ENCODE results near the gene RDH5. TPM values are rescaled to one million over a fixed set of nuclear protein-coding genes. Genes with fewer than 3 reads are reported as not detected.
A peak's percentile ranks its signal among the peaks of the same experiment; 100 is the strongest.

RDH5 gene
- total RNA-seq, 1 experiment from 2014 or later, result 4.2 TPM

DNA sequence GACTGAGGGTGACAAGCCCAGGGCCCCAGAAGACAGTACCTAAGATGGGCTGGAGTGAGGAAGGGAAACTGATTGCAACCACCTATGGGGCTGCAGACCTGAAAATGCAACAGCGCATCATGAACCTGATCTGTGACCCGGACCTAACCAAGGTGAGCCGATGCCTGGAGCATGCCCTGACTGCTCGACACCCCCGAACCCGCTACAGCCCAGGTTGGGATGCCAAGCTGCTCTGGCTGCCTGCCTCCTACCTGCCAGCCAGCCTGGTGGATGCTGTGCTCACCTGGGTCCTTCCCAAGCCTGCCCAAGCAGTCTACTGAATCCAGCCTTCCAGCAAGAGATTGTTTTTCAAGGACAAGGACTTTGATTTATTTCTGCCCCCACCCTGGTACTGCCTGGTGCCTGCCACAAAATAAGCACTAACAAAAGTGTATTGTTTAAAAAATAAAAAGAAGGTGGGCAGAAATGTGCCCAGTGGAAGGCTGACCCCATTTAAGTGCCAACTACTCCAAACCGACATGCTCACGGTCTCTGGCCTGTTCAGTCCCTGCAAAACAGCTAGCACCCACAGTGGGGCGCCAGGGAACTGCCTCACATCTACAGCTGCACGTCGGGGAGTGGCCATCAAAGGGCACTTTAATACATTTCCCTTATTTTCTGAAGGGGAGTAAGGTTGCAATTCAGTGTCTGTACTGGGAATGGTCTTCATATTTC, 4.2 kb downstream of the RDH5 start:
- Histone ChIP-seq H3K36me3 (replicated peaks; ENCODE audit: control insufficient read depth, insufficient read depth, low read length) (peaks cover 26% of the 10 kb centered on the region), H3K4me3 (ENCODE audit: insufficient read depth, low read depth, low read length) (no peak overlapping the region), H3K27me3 (ENCODE audit: control insufficient read depth, insufficient read depth, low read length) (no peaks in the 10 kb centered on the region)
- DNase-seq, result peak; percentile 85

DNA sequence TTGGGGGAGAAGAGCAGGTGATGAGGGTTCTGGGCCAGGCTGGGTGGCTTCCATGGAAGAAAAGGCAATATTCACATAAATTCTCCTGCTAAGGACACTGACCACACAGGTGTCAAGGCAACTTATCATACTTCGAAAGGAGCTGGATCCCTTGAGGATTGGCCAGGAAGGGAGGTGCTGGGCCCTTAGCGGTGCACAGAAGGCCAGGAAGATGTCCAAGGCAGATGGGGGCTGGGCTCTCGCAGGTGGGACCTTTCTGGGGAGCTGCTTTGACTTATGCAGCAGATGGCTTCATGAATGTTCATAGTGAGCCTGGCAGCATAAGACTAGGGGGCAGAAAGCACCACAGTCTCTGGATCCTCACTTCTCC, 4.7 kb downstream of the RDH5 start:
- Histone ChIP-seq H3K27me3 (ENCODE audit: control insufficient read depth, insufficient read depth, low read length) (no peaks in the 10 kb centered on the region), H3K4me3 (ENCODE audit: insufficient read depth, low read depth, low read length) (no peak overlapping the region), H3K36me3 (replicated peaks; ENCODE audit: control insufficient read depth, insufficient read depth, low read length) (peaks cover 26% of the 10 kb centered on the region)
- no peak for DNase-seq

DNA sequence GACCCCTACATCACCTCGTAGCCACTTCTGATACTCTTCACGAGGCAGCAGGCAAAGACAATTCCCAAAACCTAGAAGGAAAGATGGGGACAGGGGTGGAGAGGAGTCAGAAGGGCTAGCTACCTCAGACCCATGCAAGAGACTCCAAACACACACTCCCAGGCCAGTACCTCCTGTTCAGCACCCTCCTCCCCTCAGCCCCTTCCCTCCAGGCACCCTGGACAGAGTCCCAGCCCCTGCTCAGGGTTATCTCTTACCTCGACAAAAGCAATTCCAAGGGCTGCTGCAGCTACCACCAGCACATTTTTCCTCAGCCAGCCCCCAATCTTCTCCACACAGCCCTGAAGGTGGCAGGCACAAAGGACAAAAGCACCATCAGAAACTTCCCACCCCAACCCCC, 5.4 kb downstream of the RDH5 start:
- Histone ChIP-seq H3K4me3 (ENCODE audit: insufficient read depth, low read depth, low read length) (no peak overlapping the region), H3K36me3 (replicated peaks; ENCODE audit: control insufficient read depth, insufficient read depth, low read length) (peaks cover 26% of the 10 kb centered on the region), H3K27me3 (ENCODE audit: control insufficient read depth, insufficient read depth, low read length) (no peaks in the 10 kb centered on the region)
- DNase-seq, result no peak

DNA sequence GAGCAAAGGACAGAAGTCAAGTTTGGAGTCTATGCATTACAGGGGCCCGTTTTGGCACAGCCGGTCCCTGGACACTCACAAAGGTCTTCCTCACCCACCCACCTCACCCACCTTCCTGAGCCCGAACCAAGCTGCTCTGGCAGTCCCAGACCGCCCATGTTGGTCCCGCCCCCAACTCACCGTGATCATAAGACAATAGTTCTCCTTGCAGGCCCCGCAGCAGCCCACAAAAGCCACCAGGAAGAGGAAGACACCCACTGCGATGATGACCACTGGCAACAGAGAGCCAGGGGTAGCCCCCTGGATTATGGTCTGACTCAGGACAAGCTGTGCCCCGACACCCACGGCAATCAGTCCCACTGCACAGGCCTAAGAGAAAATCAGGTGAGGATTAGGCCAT, 6.8 kb downstream of the RDH5 start:
- no peak for DNase-seq
- Histone ChIP-seq H3K4me3 (ENCODE audit: insufficient read depth, low read depth, low read length) (peak overlapping the region; percentile 95), H3K36me3 (replicated peaks; ENCODE audit: control insufficient read depth, insufficient read depth, low read length) (peaks cover 26% of the 10 kb centered on the region), H3K27me3 (ENCODE audit: control insufficient read depth, insufficient read depth, low read length) (no peaks in the 10 kb centered on the region)

DNA sequence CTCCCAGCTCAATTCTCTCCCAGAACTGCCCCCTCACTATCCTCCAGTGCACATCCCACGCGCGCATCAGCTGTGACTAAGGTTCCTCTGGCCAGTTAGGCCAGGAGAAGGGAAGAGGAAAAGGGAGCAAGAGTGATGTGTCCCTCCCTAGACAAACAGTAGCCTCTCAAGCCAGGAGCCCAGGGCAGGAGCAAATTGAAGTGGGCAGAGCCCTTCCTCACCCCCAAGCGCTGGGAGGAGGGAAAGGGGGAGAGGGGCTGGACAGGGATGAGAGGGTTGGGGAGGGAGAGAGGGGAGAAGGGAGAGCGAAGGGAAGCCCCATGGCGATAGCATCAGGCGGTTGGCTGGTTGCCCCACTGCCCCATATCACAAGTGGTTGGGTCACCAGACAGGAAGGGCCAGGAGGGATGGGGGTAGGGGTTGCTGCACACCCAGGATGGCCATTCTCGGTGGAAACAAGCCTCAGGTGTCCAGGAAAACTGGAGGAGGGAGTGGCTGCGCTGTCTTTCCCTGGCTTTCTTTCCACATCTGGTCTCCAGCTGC, 7.5 kb downstream of the RDH5 start:
- Histone ChIP-seq H3K27me3 (ENCODE audit: control insufficient read depth, insufficient read depth, low read length) (no peaks in the 10 kb centered on the region), H3K36me3 (replicated peaks; ENCODE audit: control insufficient read depth, insufficient read depth, low read length) (peaks cover 26% of the 10 kb centered on the region), H3K4me3 (ENCODE audit: insufficient read depth, low read depth, low read length) (peak overlapping the region; percentile 95)
- peak; percentile 63 for DNase-seq

DNA sequence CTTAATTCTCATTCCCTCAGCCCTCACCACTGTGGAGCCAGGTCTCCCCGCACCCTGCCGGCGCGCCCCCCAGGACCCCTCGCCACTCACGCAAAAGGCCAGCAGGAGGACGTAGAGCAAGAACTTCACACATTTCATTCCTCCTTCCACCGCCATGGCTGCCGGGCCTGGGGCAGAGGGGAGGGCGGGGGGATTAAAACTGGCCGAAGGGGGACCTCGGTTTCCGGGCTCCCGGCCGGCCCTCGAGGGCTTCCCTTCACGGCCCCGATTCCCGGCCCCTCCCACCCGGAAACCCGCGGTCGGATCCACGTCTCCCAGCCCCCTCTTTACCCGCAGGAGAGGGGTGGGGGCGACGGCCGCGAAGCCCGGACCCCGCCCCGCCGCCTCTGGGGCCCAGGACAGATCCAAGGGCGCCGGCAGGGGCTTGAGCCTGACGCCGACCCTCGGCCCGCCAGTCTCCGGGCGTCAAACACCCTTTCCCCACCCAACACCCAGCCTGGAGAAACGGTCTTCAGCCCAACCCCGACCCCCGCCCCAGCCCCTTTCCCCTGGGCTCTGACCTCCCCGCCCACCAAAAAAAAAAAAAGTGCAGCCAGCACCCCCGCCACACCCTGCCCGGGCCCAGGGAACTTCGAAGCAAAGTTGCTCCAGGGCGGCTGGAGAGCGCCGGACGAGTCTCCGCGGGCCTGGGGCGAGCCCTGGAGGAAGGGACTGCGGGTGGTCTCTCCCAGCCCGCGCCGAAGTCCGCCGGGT, 8.2 kb downstream of the RDH5 start:
- peak overlapping the region; percentile 95 for H3K4me3 ChIP-seq (ENCODE audit: insufficient read depth, low read depth, low read length)
- peak; percentile 83 for DNase-seq
- H3K36me3 ChIP-seq (replicated peaks; ENCODE audit: control insufficient read depth, insufficient read depth, low read length), result peaks cover 26% of the 10 kb centered on the region
- H3K27me3 ChIP-seq (ENCODE audit: control insufficient read depth, insufficient read depth, low read length), result no peaks in the 10 kb centered on the region

DNA sequence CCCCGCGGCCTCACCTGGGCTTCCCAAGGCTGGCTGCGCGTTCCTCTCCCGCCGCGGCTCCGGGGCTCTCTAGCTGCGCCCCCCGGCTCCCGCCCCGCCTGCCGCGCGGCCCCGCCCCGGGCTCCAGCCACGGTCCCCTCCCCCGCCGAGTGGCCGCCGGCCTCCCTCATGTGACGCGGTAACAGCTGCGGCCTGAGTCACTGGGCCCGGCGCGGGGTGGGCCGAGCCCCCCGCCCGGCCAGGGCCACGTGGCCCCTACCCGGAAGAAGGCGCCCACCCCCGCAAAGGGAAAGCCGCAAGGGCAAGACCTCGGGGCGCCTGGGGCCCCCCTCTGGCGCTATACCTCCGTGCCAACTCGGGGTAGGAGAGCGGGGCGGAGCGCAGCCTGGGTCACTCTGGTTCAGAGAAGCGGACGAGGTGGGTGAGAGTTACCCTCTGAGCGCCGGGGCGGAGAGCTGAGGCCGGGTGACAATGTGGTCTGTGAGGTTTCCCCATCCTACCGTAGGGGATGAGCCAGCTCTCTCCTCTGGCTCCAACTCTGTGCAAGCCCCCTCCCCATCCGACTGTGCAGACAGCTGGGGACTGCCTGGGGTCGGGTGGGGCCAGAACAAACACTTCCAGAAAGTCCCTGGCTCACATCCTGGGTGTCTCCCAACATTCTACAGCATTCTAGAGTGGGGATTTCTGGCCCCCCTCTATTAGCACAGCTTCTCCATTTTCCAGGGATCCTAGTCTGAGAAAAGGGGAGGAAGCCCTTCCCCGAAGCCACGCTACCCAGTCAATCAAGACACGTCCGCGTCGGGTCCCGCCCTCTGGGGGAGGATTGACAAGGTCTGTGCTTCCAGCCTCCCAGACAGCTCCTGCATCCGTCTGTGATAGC, 9.0 kb downstream of the RDH5 start, which contains the start of gene CD63:
CD63 (minus strand) TSS at position 71 of the 880 bp plus-strand sequence. CDS start 668 bp downstream, outside the sequence.
- Histone ChIP-seq H3K27me3 (ENCODE audit: control insufficient read depth, insufficient read depth, low read length) (no peaks in the 10 kb centered on the region), H3K4me3 (ENCODE audit: insufficient read depth, low read depth, low read length) (peak within 1 kb of the TSS; percentile 95), H3K36me3 (replicated peaks; ENCODE audit: control insufficient read depth, insufficient read depth, low read length) (peaks cover 21% of the 10 kb centered on the region)
- peak; percentile 98 for DNase-seq

DNA sequence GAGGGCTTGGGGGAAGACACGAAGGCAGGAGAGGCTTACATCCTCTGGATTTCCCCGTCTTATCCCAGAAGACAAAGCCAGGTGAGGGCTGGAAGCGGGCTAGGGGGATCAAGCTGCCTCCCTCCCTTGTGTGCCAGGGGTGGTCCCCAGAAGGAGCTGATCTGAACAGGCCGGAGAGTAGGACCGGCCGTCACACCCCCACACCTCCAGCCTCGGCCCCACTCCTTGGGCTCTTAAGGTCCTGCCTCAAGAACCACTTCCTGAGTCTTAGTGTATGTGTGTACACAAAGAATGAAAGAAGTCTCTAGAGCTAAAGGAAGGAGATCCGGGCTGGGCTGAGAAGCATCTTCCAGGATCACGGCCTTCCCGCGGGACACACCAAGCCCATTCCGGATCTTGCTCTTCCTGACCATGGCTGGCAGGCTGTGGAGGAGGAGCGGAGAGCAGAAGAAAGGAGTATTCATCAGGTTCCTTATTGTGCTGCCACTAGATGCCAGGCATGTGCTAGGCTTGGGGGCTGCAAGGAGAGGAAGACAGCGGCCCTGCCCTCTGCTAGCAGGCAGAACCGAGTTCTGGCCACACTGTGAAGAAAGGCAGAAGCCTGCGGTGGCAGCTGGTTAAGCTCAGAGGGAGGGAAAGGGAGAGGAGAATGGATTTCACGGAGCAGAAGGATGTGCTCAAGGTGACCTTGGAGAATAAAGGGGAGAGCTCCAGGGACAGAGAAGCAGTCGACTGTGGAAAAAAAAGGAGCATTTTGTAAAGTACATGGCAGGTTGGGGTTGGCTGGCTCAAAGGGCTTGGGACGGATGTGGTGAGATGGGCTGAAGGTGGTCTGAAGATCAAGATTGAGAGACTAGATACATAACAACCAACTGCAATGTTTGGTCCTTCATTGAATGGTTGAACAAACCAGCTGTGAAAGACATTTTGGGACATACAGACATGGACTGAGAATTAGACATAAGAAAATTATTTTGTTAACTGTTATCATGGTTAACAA, 9.9 kb downstream of the RDH5 start:
- Histone ChIP-seq H3K4me3 (ENCODE audit: insufficient read depth, low read depth, low read length) (peak overlapping the region; percentile 95), H3K36me3 (replicated peaks; ENCODE audit: control insufficient read depth, insufficient read depth, low read length) (peaks cover 14% of the 10 kb centered on the region), H3K27me3 (ENCODE audit: control insufficient read depth, insufficient read depth, low read length) (no peaks in the 10 kb centered on the region)
- peak; percentile 67 for DNase-seq

DNA sequence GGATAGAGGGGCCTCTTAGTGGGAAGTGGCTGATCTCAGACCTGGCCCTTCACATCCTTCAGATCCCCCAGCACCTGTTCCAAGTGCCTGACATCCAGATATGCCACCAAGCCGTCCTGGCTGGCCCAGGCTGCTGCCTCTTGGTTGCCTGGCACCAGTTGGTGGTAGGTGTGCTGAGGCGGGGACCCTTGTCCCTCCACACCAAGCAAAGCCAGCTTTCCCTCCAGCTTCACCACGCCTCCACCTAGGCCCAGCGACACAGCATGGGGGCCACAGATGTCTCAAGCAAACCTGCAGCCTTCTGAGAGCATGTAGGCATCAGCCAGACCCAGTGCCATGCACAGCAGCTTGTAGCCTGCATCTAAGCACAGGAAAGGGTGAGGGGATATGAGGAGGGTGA, 12.1 kb downstream of the RDH5 start:
- DNase-seq, result peak; percentile 19
- H3K36me3 ChIP-seq (replicated peaks; ENCODE audit: control insufficient read depth, insufficient read depth, low read length), result no peaks in the 10 kb centered on the region
- no peak overlapping the region for H3K4me3 ChIP-seq (ENCODE audit: insufficient read depth, low read depth, low read length)
- no peaks in the 10 kb centered on the region for H3K27me3 ChIP-seq (ENCODE audit: control insufficient read depth, insufficient read depth, low read length)

DNA sequence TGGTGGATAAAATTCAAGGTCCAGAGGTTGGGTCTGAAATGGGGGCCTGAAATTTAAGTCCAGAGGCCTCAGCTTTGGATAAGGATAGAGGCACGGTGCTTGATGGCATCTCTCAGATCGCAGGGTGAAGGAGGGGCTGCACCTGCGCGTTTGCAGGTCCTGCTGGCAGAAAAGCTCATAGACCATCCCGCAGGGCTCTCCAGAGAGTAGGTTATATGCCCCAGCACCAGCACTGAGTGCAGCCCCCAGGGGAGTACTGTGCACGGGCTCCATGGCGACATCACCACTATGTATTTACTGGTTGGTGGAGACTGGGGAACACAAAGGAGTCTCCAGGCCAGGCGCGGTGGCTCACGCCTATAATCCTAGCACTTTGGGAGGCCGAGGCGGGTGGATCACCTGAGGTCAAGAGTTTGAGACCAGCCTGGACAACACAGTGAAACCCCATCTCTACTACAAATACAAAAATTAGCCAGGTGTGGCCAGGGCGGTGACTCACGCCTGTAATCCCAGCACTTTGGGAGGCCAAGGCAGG, 12.9 kb downstream of the RDH5 start:
- DNase-seq, result peak; percentile 16
- H3K27me3 ChIP-seq (ENCODE audit: control insufficient read depth, insufficient read depth, low read length), result no peaks in the 10 kb centered on the region
- H3K36me3 ChIP-seq (replicated peaks; ENCODE audit: control insufficient read depth, insufficient read depth, low read length), result no peaks in the 10 kb centered on the region

DNA sequence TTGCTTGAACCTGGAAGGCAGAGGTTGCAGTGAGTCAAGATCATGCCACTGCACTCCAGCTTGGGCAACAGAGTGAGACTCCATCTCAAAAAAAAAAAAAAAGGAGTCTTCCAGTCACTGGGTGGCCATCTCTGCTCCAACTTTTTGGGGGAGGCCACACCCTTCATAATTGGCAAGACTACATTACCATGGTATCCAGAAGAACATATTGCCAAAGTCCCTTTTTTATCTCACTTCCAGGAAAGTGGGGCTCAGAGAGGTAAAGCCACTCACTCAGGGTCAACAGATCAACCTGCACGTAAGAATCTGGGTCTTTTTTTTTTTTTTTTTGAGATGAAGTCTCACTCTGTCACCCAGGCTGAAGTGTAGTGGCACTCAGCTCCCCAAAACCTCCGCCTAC, 13.7 kb downstream of the RDH5 start:
- DNase-seq, result no peak
- no peak overlapping the region for H3K4me3 ChIP-seq (ENCODE audit: insufficient read depth, low read depth, low read length)
- no peaks in the 10 kb centered on the region for H3K27me3 ChIP-seq (ENCODE audit: control insufficient read depth, insufficient read depth, low read length)
- H3K36me3 ChIP-seq (replicated peaks; ENCODE audit: control insufficient read depth, insufficient read depth, low read length), result no peaks in the 10 kb centered on the region

More for the DNA sequence above, 12.9 kb downstream of the RDH5 start:
- no peak overlapping the region for H3K4me3 ChIP-seq (ENCODE audit: insufficient read depth, low read depth, low read length)

DNA sequence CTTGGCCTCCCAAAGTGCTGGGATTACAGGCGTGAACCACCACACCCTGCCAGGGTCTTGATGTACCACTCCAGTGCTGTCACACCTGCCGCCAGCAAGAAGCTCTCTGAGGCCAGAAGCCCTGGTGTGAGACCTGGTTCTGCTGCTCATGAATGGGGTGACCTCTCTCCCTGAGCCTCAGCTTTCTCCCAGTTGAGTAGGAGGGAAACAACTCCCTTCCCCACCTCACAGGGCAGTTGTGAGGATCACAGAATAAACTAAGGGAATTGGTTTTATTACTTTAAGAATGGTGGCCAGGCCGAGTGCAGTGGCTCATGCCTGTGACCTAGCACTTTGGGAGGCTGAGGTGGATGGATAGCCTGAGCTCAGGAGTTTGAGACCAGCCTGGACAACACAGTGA, 14.4 kb downstream of the RDH5 start:
- no peaks in the 10 kb centered on the region for H3K36me3 ChIP-seq (replicated peaks; ENCODE audit: control insufficient read depth, insufficient read depth, low read length)

DNA sequence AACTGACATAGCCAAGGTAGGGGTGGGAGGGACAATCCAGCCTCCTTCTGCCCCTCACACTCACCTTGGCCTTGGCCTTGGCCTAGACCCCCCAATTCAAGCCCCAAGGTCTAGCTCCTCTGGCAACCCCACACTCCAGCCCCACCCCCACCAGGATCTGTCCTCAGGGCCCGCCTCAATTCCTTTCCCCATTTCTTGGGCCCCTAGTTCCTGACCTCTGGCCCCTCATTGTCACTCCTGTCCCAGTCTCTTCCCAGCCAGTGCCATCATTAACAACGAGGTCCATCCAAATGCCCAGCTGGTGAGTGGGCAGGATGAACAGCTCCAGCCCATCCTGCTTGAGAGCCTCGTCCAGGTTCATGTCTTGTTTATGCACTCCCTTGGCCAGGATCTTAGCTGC, 15.9 kb downstream of the RDH5 start:
- H3K4me3 ChIP-seq (ENCODE audit: insufficient read depth, low read depth, low read length), result no peak overlapping the region
- no peaks in the 10 kb centered on the region for H3K27me3 ChIP-seq (ENCODE audit: control insufficient read depth, insufficient read depth, low read length)
- H3K36me3 ChIP-seq (replicated peaks; ENCODE audit: control insufficient read depth, insufficient read depth, low read length), result no peaks in the 10 kb centered on the region
- DNase-seq, result no peak

More for the DNA sequence above, 14.4 kb downstream of the RDH5 start:
- Histone ChIP-seq H3K27me3 (ENCODE audit: control insufficient read depth, insufficient read depth, low read length) (no peaks in the 10 kb centered on the region), H3K4me3 (ENCODE audit: insufficient read depth, low read depth, low read length) (no peak overlapping the region)
- no peak for DNase-seq
